K562 (cell line): ENCODE data around the gene PIK3R1. TPM values are rescaled to one million over a fixed set of nuclear protein-coding genes. Genes with fewer than 3 reads are reported as not detected.

Experiments
- CEBPG ChIP-seq, 3 experiments: fragments of 200-800 bp in 1 of 3; sonication (Bioruptor generic) in 1 of 3; sonication (generic) in 1 of 3; formaldehyde crosslinking in 1 of 3; IDR thresholded peaks in 2 of 3; conservative IDR thresholded peaks in 1 of 3; 2 replicates each; pipeline versions ENCODE4 v1.6.1 to v1.8.0; 2016 to 2022; ENCODE audit warnings: missing compliant biosample characterization in 2 of 3, missing genetic modification characterization in 2 of 3, mild to moderate bottlenecking in 1 of 3, missing genetic modification reagents in 1 of 3
- SMARCB1 ChIP-seq: IDR thresholded peaks from 2 replicates; pipeline ENCODE4 v1.6.1; 2011; ENCODE audit warnings: improper control_type of control experiment, low read depth; ENCODE audit not compliant: insufficient read length
- SMARCE1 ChIP-seq: fragments of 450-650 bp; IDR thresholded peaks from 2 replicates; pipeline ENCODE4 v1.7.1; 2016; ENCODE audit warnings: mild to moderate bottlenecking
- SMC3 ChIP-seq: conservative IDR thresholded peaks from 2 replicates; pipeline ENCODE4 v1.6.1; 2011; ENCODE audit warnings: low read depth, low read length, improper control_type of control experiment; ENCODE audit not compliant: insufficient read depth
- STAT5A ChIP-seq: IDR thresholded peaks from 2 replicates; pipeline ENCODE4 v1.6.1; 2012; ENCODE audit warnings: low read length, inconsistent platforms, borderline replicate concordance
- ZNF263 ChIP-seq: sonication (generic); formaldehyde crosslinking; IDR thresholded peaks from 2 replicates; pipeline ENCODE4 v1.8.0; 2022; ENCODE audit warnings: mild to moderate bottlenecking, missing genetic modification reagents, borderline replicate concordance
- polyA plus RNA-seq, 8 experiments: library from polyadenylated mRNA; depleted of rRNA in 4 of 8; stranded (reverse) in 5 of 8; unstranded in 3 of 8; fragments of >200 nt; fragmentation: Nextera tagmentation in 2 of 8; fragmentation: Illumina TruSeq in 1 of 8; extraction: Ambion mirVana in 2 of 8; extraction: Trizol in 1 of 8; gene quantifications; 2 replicates each; pipeline versions ENCODE4 v1.2.1 to v1.2.3, GENCODE V29; 2011 to 2014; ENCODE audit warnings: inconsistent platforms in 1 of 8, missing spikeins in 1 of 8
- total RNA-seq, 7 experiments: library from RNA; depleted of rRNA in 6 of 7; stranded (reverse); fragments of >200 nt in 6 of 7; fragmentation: Illumina TruSeq in 2 of 7; extraction: Trizol in 2 of 7; gene quantifications; 2 replicates each; pipeline versions ENCODE4 v1.2.1 to v1.2.3, GENCODE V29; 2011 to 2021; ENCODE audit warnings: low replicate concordance in 1 of 7
- TF ChIP-seq, protein P1 (sequence below), 2 experiments: fragments of 450-650 bp; IDR thresholded peaks; 2 replicates each; pipeline ENCODE4 v1.6.1; 2016; ENCODE audit warnings: mild to moderate bottlenecking in 2 of 2, borderline replicate concordance in 1 of 2, low read depth in 1 of 2, moderate library complexity in 1 of 2
- TF ChIP-seq, protein P2 (sequence below): conservative IDR thresholded peaks from 2 replicates; pipeline ENCODE4 v1.6.1; 2011; ENCODE audit warnings: low read depth, mild to moderate bottlenecking, low read length; ENCODE audit not compliant: control insufficient read depth
- TF ChIP-seq, protein P3 (sequence below): fragments of 250-450 bp; sonication (Bioruptor Pico); IDR thresholded peaks from 2 replicates; pipeline ENCODE4 v1.9.0; 2021; ENCODE audit warnings: mild to moderate bottlenecking
- TF ChIP-seq, protein P4 (sequence below): fragments of 250-450 bp; sonication (Bioruptor Pico); IDR thresholded peaks from 2 replicates; pipeline ENCODE4 v1.5.0; 2020; ENCODE audit warnings: mild to moderate bottlenecking, borderline replicate concordance
- TF ChIP-seq, protein P5 (sequence below): fragments of 250-450 bp; sonication (Bioruptor Pico); IDR thresholded peaks from 2 replicates; pipeline ENCODE4 v1.8.0; 2022; ENCODE audit warnings: moderate library complexity, mild to moderate bottlenecking, inconsistent platforms

Gene PIK3R1
- total and polyA plus RNA-seq, 9 of the 15 experiments (the other 6 are each of a cell fraction or from before 2014, with no cell fraction given): 1.1 to 9.7 (median 4.8) TPM

DNA sequence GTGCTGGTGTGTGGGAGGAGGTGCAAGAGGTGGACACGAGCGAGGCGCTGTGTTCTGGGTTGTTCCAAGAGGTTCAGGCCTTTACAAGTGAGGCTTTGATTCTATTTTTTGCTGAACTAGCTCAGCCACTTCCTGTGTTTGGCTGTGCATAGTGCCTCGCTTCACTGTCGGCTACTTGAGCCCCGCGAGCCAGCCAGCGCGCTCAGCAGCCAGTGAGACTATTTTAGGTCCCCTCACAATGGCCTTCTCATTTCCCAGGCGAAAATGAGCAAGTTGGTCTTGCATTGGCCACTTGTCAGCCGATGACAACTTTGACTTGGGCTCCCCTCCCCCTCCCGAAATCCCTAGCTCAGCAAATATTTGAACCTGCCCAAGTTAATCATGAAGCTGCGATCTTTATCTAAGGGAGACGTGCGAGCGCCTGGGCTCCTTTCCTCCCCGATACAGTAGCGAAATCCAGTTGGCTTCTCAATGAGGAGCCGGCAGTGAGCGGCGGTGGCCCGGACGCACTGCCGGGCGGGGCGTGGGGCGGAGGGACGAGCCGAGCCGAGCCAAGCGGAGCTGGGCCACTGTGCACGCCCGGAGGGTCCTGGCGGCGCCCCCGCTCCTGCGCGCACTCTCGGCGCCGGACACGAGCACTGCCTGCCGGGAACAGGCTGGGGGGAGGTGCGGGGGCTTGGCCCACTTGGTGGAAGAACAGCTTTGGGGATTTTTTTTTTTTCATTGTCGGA lies 72.6 kb downstream of the PIK3R1 start (continued):
- no peak for TF ChIP-seq SMC3
- TF ChIP-seq, protein P1, sequence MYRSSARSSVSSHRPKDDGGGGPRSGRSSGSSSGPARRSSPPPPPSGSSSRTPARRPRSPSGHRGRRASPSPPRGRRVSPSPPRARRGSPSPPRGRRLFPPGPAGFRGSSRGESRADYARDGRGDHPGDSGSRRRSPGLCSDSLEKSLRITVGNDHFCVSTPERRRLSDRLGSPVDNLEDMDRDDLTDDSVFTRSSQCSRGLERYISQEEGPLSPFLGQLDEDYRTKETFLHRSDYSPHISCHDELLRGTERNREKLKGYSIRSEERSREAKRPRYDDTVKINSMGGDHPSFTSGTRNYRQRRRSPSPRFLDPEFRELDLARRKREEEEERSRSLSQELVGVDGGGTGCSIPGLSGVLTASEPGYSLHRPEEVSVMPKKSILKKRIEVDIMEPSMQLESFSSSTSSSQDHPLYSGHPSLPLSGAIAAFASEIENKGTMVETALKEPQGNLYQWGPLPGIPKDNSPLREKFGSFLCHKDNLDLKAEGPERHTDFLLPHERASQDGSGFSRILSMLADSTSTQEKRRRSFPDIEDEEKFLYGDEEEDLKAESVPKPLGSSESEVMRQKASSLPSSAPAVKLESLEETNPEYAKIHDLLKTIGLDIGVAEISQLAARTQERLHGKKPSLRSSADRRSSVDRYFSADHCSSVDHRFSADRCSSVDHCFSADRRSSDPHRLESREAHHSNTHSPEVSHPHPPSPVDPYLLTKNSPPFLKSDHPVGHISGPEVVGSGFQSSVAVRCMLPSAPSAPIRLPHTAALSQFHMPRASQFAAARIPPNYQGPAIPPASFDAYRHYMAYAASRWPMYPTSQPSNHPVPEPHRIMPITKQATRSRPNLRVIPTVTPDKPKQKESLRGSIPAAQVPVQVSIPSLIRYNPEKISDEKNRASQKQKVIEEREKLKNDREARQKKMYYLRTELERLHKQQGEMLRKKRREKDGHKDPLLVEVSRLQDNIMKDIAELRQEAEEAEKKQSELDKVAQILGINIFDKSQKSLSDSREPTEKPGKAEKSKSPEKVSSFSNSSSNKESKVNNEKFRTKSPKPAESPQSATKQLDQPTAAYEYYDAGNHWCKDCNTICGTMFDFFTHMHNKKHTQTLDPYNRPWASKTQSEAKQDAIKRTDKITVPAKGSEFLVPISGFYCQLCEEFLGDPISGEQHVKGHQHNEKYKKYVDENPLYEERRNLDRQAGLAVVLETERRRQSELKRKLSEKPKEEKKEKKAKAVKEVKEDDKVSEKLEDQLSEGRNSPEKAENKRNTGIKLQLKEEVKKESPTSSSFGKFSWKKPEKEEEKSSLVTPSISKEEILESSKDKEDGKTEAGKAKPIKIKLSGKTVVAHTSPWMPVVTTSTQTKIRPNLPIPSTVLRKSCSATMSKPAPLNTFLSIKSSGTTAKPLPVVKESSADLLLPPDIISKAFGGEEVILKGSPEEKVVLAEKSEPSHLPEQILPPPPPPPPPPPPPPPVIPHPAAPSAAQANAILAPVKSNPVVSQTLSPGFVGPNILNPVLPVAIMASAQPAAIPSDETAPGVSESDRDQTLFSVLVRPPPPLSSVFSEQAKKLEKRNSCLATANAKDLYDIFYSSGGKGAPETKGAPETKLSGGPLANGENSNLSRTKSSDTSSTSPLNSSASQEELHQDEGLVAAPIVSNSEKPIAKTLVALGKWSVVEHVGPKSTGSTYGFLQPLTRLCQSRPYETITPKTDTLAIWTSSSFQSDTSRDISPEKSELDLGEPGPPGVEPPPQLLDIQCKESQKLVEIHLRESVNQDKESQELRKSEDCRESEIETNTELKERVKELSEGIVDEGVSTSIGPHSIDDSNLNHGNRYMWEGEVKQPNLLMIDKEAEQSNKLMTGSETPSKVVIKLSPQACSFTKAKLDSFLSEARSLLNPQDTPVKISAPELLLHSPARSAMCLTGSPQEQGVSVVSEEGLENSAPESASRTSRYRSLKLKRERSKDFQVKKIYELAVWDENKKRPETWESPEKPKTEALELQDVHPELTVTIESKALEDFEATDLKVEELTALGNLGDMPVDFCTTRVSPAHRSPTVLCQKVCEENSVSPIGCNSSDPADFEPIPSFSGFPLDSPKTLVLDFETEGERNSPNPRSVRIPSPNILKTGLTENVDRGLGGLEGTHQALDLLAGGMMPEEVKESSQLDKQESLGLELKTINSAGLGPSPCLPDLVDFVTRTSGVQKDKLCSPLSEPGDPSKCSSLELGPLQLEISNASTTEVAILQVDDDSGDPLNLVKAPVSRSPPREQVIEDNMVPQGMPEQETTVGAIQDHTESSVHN (IDR thresholded peaks at IDR 0.05; ENCODE audit: borderline replicate concordance in 1 of 2, low read depth in 1 of 2): no peak
- no peak for TF ChIP-seq CEBPG (CRISPR knock-in tag; IDR thresholded peaks at IDR 0.05)
- TF ChIP-seq CEBPG (tag; conservative IDR thresholded peaks at IDR 0.05 in 1 of 2, IDR thresholded peaks at IDR 0.05 in 1 of 2): no peak
- TF ChIP-seq, protein P2, sequence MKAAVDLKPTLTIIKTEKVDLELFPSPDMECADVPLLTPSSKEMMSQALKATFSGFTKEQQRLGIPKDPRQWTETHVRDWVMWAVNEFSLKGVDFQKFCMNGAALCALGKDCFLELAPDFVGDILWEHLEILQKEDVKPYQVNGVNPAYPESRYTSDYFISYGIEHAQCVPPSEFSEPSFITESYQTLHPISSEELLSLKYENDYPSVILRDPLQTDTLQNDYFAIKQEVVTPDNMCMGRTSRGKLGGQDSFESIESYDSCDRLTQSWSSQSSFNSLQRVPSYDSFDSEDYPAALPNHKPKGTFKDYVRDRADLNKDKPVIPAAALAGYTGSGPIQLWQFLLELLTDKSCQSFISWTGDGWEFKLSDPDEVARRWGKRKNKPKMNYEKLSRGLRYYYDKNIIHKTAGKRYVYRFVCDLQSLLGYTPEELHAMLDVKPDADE: no peak
- TF ChIP-seq ZNF263: no peak
- TF ChIP-seq, protein P3, sequence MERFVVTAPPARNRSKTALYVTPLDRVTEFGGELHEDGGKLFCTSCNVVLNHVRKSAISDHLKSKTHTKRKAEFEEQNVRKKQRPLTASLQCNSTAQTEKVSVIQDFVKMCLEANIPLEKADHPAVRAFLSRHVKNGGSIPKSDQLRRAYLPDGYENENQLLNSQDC (CRISPR knock-in tag): no peak
- TF ChIP-seq, protein P4, sequence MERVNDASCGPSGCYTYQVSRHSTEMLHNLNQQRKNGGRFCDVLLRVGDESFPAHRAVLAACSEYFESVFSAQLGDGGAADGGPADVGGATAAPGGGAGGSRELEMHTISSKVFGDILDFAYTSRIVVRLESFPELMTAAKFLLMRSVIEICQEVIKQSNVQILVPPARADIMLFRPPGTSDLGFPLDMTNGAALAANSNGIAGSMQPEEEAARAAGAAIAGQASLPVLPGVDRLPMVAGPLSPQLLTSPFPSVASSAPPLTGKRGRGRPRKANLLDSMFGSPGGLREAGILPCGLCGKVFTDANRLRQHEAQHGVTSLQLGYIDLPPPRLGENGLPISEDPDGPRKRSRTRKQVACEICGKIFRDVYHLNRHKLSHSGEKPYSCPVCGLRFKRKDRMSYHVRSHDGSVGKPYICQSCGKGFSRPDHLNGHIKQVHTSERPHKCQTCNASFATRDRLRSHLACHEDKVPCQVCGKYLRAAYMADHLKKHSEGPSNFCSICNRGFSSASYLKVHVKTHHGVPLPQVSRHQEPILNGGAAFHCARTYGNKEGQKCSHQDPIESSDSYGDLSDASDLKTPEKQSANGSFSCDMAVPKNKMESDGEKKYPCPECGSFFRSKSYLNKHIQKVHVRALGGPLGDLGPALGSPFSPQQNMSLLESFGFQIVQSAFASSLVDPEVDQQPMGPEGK: no peak
- no peak for TF ChIP-seq STAT5A
- TF ChIP-seq SMARCE1: no peak
- TF ChIP-seq, protein P5, sequence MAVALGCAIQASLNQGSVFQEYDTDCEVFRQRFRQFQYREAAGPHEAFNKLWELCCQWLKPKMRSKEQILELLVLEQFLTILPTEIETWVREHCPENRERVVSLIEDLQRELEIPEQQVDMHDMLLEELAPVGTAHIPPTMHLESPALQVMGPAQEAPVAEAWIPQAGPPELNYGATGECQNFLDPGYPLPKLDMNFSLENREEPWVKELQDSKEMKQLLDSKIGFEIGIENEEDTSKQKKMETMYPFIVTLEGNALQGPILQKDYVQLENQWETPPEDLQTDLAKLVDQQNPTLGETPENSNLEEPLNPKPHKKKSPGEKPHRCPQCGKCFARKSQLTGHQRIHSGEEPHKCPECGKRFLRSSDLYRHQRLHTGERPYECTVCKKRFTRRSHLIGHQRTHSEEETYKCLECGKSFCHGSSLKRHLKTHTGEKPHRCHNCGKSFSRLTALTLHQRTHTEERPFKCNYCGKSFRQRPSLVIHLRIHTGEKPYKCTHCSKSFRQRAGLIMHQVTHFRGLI (CRISPR knock-in tag): no peak
- no peak for TF ChIP-seq SMARCB1
